GM18517 (cell line): ENCODE results near the gene CDPF1.

Source experiments
- ATAC-seq: cut with Tn5 transposase; IDR thresholded peaks from one replicate; pipeline ENCODE4 v1.9.1; 2021; ENCODE audit warnings: mild to moderate bottlenecking, moderate library complexity; ENCODE audit not compliant: unreplicated experiment

CDPF1 gene, protein sequence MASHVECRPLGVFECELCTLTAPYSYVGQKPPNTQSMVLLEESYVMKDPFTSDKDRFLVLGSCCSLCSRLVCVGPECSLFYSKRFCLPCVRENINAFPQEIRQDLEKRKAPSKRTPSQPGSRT

DNA sequence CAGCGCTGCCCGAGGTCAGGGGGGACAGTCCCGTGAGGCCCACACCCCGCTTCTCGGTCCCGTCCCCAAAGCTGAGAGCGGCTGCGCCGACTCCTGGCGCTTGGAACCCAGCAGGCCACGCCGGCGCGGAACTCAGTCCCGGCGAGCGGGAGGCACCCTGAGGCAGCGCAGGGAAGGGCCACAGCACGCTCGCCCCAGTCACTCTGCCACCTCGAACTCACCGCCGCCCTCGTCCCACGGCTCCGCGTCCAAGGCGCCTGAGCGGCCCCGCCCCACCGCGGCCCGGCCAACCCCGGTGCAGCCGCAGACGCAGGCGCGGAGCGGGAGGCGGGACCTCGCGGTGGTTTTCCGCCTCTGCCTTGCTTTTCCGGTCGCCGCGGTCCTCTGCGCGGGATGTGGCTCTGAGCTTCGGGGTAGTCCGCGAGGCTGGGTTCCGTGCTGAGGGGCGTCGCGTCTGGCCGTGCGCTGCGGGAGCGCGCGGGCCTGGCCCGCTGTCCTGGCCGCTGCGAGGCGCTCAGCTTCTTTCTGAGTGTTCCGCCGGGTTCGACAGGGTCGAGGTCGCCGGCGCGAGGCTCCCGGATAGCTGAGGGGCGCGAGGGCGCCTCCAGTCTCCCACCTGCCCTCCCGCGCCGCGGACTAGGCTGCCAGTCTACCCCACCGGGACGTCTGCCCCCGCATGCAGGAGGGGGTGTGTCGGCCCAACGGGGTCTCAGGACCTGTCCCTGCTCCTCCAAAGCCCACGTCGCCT is at the start of gene CDPF1:
Gene CDPF1, minus strand, starts transcription at position 259 of the 748 bp plus-strand sequence. CDS start 2,009 bp downstream, outside the sequence.
- peak; percentile 82 for ATAC-seq

DNA sequence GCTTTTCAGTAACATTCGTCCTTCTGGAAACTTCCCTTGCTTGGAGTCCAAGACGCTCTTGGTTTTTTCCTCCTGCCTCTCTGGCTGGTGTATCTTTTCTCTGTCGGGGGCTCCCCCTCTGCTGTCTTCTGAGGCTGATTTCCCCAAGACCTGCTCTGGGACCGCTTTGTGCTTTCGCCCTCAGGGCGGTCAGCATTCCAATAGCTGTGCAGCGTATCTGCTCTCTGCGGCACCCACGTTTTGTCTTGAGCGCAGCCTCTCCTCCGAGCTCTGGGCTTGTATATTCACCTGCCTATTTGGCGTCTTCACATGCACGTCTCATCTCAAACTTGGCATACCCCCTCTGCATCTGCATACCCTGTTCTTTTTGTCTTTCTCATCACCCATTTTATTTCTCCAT is 49.0 kb upstream of the CDPF1 start:
- ATAC-seq = no peak

DNA sequence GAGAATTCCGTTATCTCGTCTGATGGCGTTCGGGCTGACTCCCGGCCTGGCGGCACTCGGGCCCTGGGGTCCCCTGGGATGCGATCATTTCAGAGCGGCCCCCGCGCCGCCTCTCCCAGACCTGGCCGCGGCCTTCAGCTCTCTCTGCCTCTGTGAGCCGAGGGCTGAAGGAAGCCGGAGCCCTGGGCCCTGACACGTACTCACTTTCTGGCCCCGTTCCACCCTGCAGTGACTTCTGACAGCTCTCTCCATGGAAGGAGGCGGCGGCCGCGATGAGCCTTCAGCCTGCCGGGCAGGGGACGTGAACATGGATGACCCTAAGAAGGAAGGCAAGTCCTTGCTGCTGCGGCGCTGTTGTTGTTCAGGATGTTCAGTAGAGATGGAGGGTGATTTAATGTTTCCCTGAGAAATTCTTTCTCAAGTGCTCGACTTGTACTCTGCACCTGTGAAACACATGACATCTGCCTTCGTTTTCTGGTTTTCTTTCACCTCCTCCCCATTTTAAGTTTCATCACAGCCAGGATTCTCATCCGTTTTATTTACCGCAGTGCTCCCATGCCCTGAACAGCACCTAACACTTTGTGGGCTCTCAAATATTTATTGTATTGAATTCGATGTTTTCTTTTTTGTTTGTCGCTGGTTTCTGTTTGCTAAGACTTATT is 47.2 kb upstream of the CDPF1 start:
- ATAC-seq = no peak

DNA sequence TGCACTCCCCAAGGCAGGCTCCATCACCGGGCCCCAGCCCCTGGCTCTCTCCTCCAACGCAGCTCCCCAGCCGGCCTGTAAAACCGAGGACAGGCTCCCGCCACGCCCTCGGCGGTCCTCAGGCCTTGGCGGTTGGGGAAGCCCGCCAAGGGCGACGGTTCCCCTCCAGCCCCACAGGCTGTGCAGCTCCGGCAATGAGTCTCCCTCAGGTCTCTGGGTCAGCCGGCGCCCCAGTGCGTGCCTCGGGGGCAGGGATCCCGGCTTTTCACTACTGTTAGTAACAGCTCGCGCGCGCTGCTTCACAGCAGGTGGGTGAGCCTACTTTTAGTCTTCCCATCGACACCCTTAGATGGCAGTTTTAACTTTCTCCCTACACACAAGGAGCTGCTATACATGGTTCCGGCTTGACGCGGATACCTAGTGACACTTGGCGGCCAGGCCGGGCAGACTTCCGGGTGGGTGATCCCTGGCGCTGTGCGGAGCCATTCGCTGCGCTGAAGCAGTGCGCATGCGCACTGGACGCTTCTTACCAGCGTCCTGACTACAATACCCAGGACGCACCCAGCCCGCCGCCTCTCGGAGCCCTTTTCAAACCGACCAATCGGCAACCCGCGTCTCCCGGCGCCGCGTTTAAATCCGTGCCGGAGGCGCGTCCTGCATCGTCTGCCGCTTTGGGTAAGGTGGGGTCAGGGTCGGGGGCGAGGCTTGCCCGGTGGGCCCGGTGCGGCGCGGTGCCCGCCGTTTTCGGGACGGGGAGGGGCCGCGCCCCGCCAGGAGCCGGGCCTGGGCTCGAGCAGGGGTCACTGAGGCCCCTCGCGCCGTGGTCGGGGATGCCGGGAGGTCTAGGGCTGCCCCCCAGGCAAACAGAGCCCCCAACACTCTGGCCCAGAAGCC is 46.4 kb upstream of the CDPF1 start, which contains the start of gene GTSE1:
Gene GTSE1, plus strand, starts transcription at position 614 of the 894 bp plus-strand sequence. CDS start 531 bp downstream, outside the sequence.
- ATAC-seq = peak; percentile 84

DNA sequence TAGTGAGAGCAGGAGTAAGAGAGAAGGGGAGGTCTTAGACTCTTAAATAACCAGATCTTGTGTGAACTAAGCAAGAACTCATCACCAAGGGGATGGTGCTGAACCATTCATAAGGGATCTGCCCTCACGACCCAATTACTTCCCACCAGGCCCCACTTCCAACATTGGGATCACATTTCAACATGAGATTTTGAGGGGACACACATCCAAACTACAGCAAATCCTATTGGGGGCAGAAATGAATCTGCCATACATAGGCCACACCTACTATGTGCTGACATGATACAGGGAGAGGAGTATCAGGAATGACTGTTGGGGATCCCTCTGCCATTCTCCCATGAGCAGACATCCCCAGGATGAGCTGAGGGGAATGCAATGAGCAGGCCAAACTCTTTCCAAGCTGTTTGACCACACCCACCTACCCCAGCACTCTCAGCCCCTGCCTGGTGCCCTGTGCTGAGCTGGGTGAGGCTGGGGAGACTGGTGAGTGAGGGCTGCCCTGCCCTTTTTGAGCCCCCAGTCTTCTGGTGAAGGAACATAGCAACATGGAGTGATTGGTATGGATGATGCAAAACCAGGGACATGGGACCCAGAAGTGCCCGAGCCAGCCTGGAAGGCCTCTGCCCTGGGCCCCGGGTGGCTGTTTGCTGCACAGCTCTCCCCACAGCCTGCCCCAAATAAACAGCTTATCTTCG is 45.3 kb upstream of the CDPF1 start:
- ATAC-seq = no peak

DNA sequence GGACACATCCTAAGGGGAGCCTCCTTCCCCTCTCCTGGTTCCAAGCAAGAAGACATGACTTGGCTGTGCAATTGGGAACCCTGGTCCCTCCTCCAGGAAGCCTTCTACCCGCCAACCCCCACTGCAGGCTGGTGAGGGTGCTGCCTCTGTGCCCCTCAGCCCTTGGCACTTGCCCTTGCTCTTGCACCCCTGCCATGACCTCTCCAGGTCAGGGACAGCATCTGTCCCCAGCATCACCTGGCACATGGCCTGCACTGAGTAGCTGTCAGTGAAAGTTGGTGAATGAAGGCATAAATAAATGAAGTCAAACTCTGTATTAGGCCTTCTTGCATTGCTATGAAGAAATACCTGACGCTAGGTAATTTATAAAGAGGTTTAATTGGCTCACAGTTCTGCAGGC is 44.7 kb upstream of the CDPF1 start:
- ATAC-seq = no peak

DNA sequence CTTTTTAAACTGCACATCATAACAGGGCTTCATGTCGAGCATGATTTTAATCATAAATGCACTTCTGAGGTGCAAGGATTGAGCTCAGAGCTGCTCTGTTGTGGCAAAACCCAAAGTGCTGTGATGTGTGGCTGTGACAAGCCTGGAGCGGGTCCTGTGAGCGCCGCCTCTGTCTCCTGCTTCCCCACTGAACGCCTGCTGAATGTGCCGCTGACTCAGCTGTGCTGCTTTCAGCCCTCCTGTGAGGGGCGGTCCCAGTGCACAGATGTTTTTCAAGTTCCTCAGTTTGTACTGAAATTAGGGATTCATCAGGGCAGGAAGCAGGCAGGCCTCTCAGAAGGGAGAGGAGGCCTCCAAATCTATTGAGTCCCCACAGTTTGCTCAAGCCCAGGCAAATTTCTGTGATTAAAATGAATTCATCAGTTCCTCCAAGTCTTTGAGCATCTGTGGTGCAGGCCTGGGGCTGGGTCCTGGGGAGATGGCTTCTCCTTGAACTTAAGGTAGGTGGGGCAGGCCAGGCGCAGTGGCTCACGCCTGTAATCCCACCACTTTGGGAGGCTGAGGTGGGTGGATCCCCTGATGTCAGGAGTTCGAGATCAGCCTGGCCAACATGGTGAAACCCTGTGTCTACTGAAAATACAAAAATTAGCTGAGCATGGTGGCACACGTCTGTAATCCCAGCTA is 43.6 kb upstream of the CDPF1 start:
- ATAC-seq = no peak

DNA sequence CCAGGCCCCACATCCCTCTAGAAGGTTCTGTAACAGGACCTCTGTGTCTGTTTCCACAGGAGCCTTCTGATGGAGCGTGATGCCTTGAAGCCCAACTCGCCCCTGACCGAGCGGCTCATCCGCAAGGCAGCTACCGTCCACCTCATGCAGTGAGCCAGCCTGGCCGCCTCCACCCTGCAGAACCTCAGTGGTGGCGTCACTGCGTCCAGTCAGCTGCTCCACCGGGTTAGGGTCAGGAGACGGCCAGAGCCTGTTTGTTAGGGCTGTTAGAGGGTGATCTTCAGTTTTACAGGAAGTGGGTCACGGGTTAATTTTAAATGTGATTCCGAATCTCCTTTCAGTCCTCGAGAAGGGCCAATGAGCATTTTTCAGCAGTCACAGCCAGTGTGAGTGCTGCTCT is 42.6 kb upstream of the CDPF1 start:
- ATAC-seq = no peak

DNA sequence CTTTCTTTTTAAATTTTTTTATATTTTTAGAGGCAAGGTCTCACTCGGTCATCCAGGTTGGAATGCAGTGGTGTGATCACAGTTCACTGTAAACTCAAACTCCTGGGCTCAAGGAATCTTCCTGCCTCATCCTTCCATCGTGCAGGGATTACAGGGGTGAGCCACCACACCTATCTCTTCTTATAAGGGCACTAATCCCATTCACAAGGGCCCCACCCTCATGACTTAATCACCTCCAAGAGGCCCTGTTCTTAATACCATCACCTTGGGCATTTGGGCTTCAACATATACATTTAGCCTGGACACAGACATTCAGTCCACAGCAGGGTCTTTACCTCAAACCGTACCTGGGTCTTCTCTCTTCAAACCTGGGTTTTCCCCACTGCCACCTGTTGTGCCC is 42.1 kb upstream of the CDPF1 start:
- ATAC-seq = no peak

DNA sequence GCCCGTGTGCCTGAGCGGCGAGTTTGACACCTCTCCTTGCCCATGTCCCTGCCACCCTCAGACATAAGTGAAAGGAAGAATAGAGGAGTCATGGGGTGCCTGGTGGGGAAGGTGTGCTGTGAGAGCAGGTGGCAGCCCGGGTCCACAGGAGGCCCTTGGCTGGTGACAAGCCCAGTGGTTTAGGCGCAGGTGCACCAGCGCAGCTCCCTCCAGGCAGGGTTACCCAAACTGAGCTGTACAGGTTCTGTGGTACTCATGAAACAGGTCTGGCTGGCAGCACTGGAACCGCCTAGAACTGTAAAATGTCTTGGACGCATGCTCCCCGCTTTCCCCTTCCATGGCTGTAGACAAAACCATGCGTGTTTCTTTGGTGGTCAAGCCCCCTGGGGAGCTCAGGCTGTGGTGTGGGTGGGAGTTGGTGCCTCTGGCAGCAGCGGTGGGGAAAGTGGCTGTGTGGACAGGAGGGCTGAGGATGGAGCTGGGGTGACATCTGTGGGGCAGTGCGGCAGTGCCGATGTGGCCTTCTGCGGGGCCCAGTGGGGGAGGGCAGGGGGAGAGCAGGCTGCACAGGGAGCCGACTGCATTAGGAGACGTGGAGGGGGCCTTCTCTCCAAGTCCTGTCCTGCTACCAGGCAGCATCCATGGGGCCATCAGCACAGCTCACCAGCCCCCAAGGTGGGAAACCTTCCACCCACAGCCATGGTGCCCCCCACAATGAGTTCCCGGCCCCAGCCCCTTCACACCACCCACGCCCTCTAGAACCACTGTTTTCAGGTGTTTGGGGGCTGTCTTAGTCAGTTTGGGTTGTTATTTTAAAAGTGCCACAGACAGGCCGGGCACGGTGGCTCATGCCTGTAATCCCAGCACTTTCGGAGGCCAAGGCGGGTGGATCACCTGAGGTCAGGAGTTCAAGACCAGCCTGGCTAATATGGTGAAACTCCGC is 41.0 kb upstream of the CDPF1 start:
- no peak for ATAC-seq

DNA sequence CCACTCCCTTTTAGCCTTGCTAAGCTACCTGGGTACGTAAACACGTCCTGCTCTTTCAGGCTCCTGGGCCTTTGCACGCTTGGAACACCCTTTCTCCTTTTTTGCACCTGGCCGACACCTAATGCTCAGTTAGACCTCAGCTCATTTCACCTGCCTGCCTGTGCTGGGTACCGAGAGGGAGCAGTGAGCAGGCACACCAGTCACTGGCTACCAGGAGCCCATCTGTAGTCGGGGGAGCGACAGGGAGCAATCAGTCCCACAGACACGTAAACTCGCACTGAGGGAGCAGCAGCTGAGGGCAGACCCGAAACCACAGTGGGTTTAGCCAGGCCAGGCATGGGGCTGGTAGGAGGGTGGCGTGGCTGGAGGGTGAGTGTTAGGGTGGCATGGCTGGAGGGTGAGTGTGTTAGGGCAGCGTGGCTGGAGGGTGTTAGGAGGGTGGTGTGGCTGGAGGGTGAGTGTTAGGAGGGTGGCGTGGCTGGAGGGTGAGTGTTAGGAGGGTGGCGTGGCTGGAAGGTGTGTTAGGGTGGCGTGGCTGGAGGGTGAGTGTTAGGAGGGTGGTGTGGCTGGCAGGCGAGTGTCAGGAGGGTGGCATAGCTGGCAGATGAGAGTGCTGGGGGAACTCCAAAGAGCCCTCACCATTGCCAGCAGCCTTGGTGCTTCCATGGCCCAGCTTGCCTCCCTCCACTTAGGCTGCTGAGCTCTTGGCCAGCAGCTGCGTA is 40.2 kb upstream of the CDPF1 start:
- no peak for ATAC-seq

DNA sequence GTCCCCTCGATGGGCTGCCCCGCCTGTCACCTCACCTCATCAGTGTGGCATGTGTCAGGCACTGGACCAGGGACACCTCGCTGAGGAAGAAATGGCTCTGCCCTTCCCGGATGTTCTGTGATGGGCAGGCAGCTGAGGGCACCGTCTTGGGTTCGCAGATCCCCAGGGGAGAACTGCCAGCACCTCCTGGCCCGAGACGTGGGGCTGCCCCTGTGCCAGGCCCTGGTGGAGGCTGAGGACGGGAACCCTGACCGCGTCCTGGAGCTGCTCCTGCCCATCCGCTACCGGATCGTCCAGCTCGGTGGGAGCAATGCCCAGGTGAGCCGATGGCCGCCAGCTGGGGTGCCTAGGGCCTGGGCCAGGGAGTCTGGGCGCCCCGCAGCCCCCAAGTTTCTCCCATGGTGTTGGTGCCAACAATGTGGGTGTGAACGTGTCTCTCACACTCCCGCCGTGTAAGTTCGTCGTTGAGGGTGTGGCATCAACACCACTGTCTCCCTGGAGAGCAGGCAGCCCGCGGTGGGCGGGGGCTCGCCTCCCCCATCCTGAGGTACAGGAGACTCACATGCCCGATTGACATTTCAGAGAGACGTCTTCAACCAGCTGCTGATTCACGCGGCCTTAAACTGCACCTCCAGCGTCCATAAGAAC is 39.3 kb upstream of the CDPF1 start:
- ATAC-seq = no peak

DNA sequence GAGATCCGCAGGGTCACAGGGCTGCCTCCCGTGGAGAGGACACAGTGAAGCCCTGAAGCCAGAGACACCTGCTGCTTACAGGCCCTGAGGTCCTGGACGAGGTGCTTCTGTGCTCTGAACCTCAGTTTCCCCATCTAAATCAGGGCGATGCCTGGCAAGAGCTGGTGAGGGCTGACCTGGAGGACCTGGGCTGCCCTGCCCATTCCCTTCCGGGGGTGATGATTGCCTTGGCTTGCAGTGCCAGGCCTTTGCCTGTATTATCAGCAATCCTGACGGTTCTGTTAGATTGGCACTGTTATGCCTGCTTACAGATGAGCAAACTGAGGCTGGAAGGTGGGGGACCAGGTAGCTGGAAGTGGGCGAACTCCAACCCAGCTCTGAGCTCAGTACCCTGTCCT is 38.8 kb upstream of the CDPF1 start:
- no peak for ATAC-seq

DNA sequence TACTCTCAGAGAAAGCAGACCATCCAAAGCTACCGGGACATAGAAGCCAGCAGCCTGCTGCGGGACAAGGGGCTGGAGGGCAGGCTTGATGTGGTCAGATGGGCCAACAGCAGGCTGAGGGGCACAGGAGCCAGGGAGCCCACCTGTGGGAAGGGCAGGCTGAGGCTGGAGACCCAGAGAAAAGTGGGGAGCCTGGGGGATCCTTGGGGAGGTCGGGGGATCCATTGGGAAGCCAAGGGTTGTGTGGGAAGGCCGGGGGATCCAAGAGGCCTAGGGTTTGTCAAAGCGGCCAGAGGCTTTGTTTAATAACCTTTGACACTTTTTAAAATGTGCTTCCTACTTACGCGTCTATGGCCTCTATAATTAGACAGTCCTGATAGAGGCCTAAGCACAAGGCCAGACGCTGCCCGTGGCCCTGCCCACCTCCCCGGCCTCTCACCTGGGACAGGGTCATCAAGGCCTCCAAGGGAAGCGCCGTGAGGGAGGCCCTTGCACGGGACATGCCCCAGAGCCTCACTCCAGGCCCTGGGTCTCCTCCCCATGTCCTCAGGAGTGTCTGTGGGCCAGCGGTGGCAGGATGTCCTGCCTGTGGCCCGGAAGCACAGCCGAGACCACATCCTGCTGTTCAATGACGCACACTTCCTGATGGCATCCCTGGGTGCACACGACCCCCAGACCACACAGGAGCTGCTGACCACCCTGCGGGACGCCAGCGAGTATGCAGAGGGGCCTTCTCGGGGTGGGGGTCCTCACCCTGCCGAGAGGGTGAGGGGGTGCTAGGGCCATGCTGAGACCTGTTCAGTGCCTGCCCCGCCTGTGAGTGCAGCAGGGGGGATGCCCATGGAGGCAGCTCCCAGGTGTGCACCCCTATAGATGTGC is 38.0 kb upstream of the CDPF1 start:
- ATAC-seq = no peak

DNA sequence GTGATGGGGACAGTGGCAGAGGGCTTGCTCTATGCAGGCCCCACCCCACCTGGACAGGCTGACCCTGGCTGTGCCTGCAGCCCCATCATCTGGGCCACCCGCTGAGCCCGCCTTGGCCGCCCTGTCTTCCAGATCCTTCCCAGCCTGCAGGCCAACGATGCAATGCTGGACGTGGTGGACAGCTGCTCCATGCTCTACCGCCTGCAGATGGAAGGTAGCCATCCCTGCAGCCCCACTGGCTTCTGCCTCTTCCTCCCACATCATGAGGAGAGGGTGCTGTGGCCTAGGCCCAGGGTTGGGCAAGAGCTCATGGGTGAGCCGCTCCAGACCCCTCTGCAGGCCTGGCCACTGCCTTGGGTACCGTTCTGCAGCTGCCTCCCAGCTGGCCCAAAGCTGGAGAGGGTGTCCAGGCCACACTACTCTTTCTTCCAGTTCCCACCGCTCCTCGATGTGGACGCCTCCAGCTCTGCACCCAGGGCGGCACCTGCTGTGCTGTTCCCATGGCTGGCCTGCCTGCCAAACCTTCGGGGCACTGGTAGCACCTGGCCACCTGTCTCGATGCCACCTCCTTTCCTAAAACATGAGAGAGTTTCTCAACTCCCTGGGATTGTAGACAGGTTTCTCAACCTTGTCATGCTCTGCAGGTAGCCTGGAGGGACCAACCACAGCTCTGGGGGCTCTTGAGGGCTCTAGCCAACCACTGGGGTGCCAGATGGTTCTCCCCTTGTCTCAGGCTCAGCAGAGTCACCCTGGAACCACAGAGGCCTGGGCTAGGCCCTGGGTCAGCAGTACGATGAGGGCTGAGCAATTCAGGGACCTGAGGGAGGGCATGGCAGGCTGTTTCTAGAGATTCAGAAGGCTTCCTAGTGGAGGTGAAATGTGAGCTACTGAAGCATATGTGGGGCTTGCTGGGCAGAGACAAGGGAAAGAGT is 37.1 kb upstream of the CDPF1 start:
- ATAC-seq = no peak

DNA sequence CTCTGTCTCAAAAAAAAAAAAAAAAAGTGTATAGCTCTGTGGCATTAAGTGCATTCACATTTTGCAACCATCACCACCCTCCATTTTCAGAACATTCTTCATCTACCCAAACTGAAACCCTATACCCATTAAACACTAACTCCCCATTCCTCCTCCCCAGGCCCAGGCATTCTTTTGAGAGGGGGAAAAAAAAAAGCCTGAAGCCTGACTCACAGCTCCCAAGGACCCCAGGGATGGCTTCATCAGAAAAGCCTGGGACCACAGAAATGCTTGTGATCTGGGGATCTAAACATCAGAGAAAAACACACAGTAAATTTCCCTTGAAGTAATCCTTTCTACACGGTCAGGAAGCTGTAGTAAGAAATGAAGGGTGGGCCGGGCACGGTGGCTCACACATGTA is 35.9 kb upstream of the CDPF1 start:
- no peak for ATAC-seq
